Activated T-cell treated with anti-CD3 and anti-CD28 coated beads, Interleukin-2, amount 50 U/mL, for 48 hours (primary cell): ENCODE results near the gene MBD3L5.
"Not testable (repeated sequence)": the region's sequence is repeated elsewhere in the genome, so short reads cannot be mapped to it uniquely, and the experiment has no call there.

Source experiments
- DNase-seq, 2 experiments: peaks; one replicate each; pipeline ENCODE4 v3.0.0-alpha.2; 2020

MBD3L5 gene

DNA sequence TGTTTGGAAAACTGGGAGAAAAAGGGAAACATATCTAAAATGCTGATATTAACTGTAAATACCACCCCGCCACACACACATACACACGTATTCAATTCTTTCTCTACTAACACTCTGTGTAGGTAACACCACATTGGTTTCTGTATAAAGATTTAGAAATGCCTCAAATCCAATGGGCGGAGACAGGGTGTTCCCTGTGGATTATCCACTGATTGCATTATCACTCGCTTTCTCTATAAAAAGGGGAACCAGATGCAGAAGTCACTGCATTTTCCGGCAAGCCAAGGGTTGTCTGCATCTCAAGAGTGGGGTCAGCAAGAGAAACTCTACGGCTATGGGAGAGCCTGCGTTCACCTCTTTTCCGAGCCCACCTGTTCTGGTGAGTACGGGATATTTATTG lies at the start of gene MBD3L5:
Gene MBD3L5, plus strand, starts transcription at position 301 of the 400 bp plus-strand sequence. Its CDS starts 34 bp downstream, at position 335.
- not testable (repeated sequence) for DNase-seq

DNA sequence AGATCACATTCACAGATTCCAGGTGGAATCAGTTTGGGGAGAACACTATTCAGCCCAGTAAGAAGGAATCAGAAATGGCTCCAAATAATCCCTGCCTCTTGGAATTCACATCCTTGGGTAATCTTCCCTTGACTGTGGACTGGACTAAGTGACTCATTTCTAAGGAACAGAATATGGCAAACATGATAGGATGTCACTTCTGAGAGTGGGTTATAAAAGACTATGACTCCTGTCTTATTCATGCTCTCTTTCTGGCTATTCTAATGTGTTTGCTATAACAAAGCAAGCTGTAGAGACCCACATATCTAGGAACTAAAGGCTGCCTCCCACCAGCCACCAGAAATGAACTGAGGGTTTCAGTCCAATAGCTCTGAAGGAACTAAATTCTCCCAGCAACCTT lies 46.9 kb upstream of the MBD3L5 start:
- DNase-seq = no peak

DNA sequence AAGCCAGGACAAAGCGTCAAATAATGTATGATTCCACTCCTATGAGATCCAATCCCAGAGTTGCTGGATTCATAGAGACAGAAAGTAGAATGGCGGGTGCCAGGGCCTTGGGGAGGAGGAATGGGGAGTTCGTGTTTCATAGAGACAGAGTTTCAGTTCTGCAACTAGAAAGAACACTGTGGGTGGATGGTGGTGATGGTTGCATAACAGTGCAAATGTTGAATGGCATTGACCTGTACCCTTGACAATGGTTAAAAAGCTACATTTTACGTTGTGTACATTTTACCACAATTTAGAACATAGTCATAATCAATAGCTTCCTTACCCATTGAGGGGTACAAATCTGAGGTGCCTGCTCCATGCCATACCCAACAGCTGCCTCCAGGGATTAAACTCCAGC lies 42.5 kb upstream of the MBD3L5 start:
- no peak for DNase-seq

DNA sequence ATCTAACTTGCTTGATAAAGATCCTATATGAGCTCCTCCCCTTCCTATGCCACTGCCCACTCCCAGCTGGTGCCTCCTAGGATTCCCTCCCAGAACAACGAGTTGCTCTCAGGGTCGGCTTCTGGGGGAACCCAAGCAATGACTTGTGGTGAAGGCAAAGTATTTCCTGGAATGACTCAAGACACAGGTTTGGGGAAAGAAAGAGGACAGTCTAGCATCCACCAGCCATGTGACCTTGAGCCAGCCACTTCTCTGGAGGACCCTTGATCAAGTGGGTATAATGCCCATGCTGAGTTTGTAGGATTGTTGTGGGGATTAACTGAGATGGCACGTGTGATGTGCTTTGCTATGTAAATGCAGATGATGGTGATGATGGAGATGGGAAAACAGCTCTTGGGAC lies 42.1 kb upstream of the MBD3L5 start:
- no peak for DNase-seq

DNA sequence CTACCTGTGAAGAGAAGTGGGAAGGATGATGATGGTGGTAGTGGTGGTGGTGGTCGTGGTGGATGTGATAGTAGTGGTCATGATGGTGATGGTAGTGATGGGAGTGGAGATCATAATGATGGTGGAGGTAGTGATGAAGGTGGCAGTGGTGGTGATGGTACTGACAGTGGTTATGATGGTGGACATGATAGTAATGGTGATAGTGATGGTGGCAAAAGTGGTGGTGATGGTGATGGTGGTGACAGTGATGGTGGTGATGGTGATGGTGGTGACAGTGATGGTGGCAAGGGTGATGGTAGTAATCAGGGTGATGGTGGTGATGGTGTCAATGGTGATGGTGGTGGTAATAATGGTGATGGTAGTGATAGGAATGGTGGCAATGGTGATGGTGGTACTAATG lies 35.3 kb upstream of the MBD3L5 start:
- DNase-seq = no peak

DNA sequence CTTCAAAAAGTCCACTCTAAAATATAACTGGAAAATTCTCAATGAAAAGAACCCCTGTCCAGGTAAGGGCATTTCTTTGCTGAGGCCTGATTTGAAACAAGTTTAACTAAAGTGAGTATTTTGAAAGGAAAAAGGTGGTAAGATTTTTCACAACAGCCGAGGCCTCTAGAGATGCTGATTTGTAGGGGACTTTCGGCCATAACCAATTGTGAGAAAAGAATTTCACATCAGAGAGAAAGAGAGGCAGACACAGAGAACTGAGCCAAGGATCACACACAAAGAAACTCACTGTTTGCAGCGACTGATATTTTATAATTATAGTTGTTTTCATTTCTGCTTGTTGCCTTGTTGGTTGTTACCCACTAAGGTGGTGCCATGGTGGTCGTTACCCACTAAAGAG lies 33.6 kb upstream of the MBD3L5 start:
- DNase-seq = no peak

DNA sequence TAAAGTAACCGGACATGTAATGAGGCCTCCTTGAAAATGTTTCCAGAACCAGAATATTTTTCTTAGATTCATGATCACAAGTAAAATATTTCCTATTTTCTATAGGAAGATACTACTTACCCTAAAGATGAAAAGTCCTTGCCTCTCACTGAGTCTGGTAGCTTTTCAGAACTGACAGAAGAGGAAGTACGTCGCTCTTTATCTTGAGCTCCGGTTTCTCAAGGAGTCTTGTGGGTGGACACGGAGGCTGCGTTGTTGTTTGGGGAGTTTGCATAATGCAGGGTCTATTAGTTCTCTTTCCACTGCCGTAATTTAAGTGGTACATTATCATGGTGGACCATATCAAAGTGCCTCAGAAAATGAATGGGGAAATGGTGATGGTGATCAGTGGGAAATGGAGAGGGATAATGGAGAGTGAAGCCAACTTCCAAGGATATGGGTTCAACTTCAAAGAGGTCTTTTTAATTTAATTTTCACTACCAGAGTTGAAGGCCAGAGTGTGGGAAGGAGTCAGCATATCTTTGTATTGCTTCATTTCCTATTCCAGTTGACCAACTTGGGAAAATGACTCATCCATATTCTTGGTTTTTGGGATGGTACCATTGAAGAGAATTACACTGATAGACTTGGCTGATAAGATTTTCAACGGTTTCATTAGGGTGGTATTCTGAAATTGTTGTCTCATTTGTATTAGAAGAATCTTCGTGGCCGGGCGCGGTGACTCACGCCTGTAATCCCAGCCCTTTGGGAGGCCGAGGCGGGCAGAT lies 32.5 kb upstream of the MBD3L5 start:
- no peak for DNase-seq

DNA sequence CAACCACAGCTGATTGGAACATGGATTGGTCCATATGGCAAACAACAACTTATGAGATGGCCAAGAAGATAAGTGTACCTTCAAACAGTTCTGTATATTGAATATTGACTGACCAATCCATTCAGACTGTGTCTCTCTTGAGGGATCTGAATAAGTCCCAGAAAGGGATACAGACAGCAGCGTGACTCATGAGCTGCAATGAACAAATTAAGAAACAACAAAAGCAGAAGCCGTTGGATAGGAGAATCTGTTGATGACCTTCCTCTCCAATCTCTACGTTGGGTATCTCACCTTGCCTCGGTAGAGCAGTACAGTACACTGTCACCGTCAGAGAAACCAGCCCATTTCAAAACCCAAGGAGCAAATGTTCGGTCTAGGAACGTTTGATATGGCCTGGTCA lies 30.4 kb upstream of the MBD3L5 start:
- no peak for DNase-seq

DNA sequence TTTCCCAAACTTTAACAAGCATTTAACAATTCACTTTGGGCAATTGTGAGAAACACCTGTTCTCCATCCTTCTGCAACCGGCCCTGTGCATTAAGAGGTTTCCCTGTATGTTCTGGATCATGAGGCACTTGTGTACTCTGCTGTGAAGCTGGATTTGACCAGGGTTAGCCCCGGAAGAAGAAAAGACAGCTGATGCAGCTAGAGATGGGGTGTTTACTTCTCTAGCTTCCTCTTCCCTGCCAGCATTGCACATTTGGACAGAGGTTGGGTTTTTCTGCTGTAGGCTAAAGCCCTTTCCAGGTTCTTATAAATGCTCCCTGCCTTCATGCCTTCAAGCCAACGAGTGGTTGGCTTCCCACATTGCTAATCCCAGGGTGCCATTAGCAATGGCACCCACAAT lies 30.0 kb upstream of the MBD3L5 start:
- DNase-seq = no peak

DNA sequence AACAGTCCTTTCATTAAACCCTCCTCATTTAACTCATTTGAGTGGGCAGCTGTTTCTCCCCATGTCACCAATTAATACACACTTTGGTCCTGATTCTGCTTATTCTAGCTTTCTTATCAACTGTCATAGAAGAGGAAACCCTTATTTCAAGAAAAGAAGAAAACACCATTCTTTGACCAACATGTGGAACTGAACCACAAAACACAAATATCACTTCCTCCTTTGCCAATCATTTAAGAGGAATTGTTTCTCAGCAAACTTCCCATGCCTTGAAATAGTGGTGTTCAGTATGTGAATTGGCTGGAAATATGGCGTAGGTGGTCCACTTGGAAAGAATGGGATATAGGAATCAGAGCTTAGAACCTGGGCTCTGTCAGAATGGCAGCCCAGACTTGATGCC lies 29.6 kb upstream of the MBD3L5 start:
- DNase-seq = no peak

DNA sequence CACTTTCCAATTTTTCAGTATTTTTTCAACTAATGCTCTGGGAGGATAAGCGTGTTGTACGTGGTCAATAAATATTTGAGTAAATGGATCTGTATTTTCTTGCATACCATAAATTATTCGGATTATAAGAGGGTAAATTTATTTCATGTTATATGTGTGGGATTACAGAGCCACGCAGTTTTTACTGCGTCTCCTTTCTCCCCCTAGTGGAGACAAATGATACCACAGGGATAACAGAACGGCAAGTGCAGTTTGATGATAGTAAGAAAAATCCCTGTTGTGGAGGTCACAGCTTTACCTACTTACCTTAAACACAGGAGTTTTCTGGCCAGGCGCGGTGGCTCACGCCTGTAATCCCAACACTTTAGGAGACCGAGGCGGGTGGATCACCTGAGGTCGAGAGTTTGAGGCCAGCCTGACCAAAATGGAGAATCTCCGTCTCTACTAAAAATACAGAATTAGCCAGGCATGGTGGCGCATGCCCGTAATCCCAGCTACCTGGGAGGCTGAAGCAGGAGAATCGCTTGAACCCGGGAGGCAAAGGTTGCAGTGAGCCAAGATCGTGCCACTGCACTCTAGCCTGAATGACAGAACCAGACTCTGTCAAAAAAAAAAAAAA lies 26.0 kb upstream of the MBD3L5 start:
- no peak for DNase-seq

DNA sequence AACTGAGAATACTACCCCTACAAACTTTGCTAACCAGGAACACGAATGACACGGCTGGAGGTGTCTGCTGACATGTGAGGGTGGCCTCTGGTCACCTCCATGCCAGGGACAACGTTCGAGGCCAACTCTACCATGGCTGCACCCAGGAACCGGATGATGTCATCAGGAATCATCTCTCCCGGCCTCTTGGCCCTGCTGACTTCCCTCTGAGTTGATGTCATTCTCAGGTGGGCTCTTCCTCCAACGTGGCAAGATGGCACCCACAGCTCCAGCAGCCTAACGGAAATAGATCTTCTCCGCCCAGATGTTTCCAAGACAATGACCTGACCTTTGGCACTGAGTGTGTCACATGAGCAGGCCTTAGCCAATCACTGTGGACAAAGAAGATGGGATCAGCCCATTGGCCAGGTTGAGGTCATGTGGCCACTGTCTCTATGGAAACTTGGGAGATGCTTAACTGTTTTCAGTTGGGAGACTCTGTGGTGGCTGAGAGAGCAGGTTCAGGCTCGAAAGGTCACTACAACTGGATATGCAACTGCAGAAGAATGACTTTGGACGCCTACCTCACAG lies 24.2 kb upstream of the MBD3L5 start:
- no peak for DNase-seq

DNA sequence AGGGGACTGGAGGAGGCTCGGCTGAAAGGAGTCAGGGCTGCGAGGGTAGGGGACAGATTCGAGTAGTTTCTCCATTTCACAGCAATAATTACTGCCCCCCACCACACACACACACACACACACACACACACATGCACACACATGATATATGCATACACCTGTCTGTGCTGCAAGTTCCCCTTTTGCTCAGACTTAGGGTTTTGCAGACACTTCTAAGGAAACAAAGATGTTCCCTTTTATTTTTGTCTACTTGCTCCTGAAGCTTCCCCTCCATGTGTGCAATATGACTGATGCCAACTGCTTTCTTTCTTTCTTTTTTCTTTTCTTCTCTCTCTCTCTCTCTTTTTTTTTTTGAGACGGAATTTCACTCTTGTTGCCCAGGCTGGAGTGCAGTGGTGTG lies 22.5 kb upstream of the MBD3L5 start:
- DNase-seq = no peak

DNA sequence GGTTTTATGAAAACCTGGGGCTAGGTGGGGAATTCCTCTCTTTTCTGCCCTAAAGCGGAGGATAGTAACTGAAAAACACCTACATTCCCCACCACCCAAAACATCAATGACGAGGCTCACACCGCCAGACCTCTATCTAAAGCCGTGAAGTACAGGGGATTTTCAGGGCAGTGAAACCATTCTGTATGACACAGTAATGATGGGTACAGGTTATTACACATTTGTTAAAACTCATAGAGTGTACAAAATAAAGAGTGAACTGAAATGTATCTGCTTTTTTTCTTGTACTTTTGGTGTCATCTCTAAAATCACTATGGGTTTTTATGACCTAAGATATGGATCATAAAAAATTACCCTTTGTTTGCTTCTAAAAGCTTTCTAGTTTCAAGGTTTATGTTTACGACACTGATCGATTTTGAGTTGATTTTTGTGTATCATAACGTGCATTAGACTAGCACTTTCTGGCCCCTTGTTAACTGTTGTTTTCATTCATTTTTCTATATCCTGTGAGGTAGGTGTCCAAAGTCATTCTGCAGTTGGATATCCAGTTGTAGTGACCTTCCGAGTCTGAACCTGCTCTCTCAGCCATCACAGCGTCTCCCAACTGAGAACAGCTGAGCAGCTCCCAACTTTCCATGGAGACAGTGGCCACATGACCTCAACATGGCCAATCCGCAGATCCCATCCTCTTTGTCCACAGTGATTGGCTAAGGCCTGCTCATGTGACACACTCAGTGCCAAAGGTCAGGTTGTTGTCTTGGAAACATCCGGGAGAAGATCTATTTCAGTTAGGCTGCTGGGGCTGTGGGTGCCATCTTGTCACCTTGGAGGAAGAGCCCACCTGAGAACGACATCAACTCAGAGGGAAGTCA lies 19.4 kb upstream of the MBD3L5 start:
- DNase-seq = peak; percentile 38 to 51

DNA sequence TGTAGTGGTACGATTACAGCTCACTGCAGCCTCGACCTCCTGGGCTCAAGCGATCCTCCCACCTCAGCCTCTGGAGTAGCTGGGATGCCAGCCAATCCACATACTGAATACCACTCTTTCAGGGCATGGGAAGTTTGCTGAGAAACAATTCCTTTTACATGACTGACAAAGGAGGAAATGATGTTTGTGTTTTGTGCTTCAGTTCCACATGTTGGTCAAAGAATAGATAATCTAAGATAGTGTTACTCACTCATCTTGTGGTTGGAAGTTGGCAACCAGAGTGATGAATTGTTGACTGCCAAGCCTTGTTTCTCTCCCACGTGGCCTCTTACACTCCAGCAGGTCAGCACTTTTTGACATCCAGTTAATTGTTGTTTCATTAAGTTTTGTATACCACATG lies 16.7 kb upstream of the MBD3L5 start:
- DNase-seq = peak in 1 of 2 experiments; percentile 30

DNA sequence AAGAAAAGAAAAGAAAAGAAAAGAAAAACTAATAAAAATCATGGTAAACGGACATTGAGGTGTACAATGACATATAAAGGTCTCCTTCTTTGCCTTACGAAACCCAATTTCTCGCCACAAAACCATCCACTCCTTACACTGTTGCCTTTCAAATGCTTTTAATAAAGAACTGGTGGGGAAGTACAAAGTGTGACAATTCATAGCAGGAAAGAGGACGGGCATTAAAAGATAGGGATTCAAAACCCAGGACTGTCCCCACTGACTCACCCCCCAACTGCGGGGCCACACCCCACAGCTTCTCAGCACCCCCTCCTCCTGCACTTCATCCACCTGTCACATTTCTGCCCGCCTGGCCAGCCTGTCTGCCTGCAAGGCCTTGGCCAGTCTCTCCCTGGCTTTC lies 11.6 kb upstream of the MBD3L5 start:
- no peak for DNase-seq

DNA sequence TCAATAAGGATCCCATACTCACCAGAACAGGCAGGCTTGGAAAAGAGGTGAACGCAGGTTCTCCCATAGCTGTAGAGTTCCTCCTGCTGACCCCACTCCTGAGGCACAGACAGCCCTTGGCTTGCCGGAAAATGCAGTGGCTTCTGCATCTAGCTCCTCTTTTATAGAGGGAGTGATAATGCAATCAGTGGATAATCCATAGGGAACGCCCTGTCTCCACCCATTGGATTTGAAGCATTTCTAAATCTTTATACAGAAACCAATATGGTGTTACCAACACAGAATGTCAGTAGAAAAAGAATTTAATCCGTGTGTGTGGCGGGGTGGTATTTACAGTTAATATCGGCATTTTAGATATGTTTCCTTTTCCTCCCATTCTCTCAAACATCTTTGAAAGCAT lies 9.0 kb upstream of the MBD3L5 start, which contains the start of gene MBD3L2B:
Gene MBD3L2B, minus strand, starts transcription at position 101 of the 400 bp plus-strand sequence. Its CDS starts 34 bp downstream, at position 67.
- DNase-seq = not testable (repeated sequence)

DNA sequence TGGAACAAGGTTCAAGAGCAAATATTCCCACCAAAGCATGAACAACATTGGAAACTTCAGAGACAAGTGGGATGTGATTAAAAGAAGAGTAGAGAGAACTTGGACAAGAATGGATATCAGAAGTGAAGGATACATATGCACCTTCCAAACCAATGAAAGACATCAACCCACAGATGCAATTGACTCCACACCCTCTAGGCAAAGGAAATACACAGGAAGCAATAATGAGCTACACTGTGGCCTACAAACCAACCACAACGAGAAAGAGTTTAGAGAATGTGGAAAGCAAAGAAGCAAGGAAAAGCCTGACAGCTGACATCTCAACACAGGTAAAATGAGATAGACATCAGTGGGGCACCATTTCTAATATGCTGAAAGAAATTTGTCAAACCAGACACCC lies 1.6 kb upstream of the MBD3L5 start:
- not testable (repeated sequence) for DNase-seq

DNA sequence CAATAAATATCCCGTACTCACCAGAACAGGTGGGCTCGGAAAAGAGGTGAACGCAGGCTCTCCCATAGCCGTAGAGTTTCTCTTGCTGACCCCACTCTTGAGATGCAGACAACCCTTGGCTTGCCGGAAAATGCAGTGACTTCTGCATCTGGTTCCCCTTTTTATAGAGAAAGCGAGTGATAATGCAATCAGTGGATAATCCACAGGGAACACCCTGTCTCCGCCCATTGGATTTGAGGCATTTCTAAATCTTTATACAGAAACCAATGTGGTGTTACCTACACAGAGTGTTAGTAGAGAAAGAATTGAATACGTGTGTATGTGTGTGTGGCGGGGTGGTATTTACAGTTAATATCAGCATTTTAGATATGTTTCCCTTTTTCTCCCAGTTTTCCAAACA lies 9.7 kb downstream of the MBD3L5 start, which contains the start of gene MBD3L4:
Gene MBD3L4, minus strand, starts transcription at position 101 of the 400 bp plus-strand sequence. Its CDS starts 35 bp downstream, at position 66.
- DNase-seq = not testable (repeated sequence)

DNA sequence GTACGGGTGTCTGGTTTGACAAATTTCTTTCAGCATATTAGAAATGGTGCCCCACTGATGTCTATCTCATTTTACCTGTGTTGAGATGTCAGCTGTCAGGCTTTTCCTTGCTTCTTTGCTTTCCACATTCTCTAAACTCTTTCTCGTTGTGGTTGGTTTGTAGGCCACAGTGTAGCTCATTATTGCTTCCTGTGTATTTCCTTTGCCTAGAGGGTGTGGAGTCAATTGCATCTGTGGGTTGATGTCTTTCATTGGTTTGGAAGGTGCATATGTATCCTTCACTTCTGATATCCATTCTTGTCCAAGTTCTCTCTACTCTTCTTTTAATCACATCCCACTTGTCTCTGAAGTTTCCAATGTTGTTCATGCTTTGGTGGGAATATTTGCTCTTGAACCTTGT lies 11.2 kb downstream of the MBD3L5 start:
- DNase-seq = not testable (repeated sequence)

DNA sequence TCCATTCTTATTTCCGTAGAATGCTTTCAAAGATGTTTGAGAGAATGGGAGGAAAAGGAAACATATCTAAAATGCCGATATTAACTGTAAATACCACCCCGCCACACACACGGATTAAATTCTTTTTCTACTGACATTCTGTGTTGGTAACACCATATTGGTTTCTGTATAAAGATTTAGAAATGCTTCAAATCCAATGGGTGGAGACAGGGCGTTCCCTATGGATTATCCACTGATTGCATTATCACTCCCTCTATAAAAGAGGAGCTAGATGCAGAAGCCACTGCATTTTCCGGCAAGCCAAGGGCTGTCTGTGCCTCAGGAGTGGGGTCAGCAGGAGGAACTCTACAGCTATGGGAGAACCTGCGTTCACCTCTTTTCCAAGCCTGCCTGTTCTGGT lies 18.6 kb downstream of the MBD3L5 start, which contains the start of gene MBD3L2:
Gene MBD3L2, plus strand, starts transcription at position 301 of the 400 bp plus-strand sequence. Its CDS starts 53 bp downstream, at position 354.
- not testable (repeated sequence) for DNase-seq

DNA sequence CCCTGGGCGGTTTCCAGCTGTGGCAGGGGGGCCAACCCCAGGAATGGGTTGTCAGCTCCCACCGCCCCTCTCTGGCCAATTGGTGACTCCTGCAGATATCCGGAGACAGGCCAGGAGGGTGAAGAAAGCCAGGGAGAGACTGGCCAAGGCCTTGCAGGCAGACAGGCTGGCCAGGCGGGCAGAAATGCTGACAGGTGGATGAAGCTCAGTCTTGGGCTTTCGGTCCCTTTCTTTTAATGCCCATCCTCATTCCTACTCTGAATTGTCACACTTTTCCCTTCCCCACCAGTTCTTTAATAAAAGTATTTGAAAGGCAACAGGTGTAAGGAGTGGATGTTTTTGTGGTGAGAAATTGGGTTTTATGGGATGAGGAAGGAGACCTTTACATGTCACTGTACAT lies 21.0 kb downstream of the MBD3L5 start:
- not testable (repeated sequence) for DNase-seq

DNA sequence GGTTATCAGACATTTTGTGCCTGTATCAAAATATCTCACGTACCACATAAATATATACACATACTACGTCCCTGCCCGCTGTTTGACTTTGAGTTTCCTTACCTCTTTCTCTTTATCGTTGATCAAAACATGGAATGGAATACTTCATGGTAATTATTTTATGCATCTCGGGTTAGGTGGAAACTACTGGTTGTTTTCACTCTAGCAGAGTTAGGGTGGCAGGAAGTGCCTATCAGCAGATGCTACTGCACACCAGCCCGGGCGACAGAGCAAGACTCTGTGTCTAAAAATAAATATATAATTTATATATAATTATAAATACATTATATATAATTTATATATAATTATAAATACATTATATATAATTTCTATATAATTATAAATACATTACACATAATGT lies 22.5 kb downstream of the MBD3L5 start:
- DNase-seq = not testable (repeated sequence)
